HG02938 (cell line): Measurements from ENCODE around the gene MTARC2.
"Not testable (repeated sequence)": the region's sequence is repeated elsewhere in the genome, so short reads cannot be mapped to it uniquely, and the experiment has no call there.

Experiments
- ATAC-seq: cut with Tn5 transposase; IDR thresholded peaks from one replicate; pipeline ENCODE4 v1.9.1; 2021; ENCODE audit warnings: mild to moderate bottlenecking, moderate library complexity; ENCODE audit not compliant: unreplicated experiment

The MTARC2 gene

GRCh38 chr1:220732137-220732536, 16.0 kb upstream of the MTARC2 start:
- ATAC-seq, result no peak

- no peak for ATAC-seq
These were observed 15.5 kb upstream of the MTARC2 start for GRCh38 chr1:220732621-220733020.

- ATAC-seq, result peak; percentile 95
These were observed 15.0 kb upstream of the MTARC2 start for GRCh38 chr1:220733086-220733601.

GRCh38 chr1:220734571-220735326, 13.4 kb upstream of the MTARC2 start:
- ATAC-seq, result no peak

GRCh38 chr1:220736283-220736682, 11.8 kb upstream of the MTARC2 start:
- not testable (repeated sequence) for ATAC-seq

- no peak for ATAC-seq
These were observed 6.8 kb upstream of the MTARC2 start for GRCh38 chr1:220741349-220741748.

GRCh38 chr1:220741825-220742224, 6.3 kb upstream of the MTARC2 start:
- ATAC-seq, result no peak

GRCh38 chr1:220742520-220742919, 5.6 kb upstream of the MTARC2 start:
- ATAC-seq, result no peak

- no peak for ATAC-seq
These were observed 1.3 kb upstream of the MTARC2 start for GRCh38 chr1:220746851-220747250.

GRCh38 chr1:220747437-220748088, 559 bp upstream of the MTARC2 start:
- peak; percentile 27 for ATAC-seq

- no peak for ATAC-seq
These were observed 814 bp downstream of the MTARC2 start for GRCh38 chr1:220748936-220749335.

GRCh38 chr1:220750131-220750515, 2.0 kb downstream of the MTARC2 start:
- ATAC-seq, result no peak

GRCh38 chr1:220751111-220751510, 3.0 kb downstream of the MTARC2 start:
- no peak for ATAC-seq

- no peak for ATAC-seq
These were observed 6.2 kb downstream of the MTARC2 start for GRCh38 chr1:220754212-220754917.

GRCh38 chr1:220754918-220755295, 6.8 kb downstream of the MTARC2 start:
- no peak for ATAC-seq

GRCh38 chr1:220755309-220755708, 7.2 kb downstream of the MTARC2 start:
- no peak for ATAC-seq

- ATAC-seq, result no peak
These were observed 9.3 kb downstream of the MTARC2 start for GRCh38 chr1:220757441-220757840.

GRCh38 chr1:220759147-220759546, 11.0 kb downstream of the MTARC2 start:
- no peak for ATAC-seq

GRCh38 chr1:220761688-220762427, 13.7 kb downstream of the MTARC2 start:
- ATAC-seq, result no peak

- ATAC-seq, result no peak
These were observed 16.6 kb downstream of the MTARC2 start for GRCh38 chr1:220764757-220765156.
